ENCODE results near the gene CAMK2G. TPM values are rescaled to one million over a fixed set of nuclear protein-coding genes. Genes with fewer than 3 reads are reported as not detected.
A peak's percentile ranks its signal among the peaks of the same experiment; 100 is the strongest.

CAMK2G gene
- total and polyA plus RNA-seq, 2 experiments from 2014 or later, result 30.6 to 34.1 TPM

- TF ChIP-seq POLR2AphosphoS5 (IDR thresholded peaks at IDR 0.05; ENCODE audit: low read depth) (no peak), ZNF331 (CRISPR knock-in tag; IDR thresholded peaks at IDR 0.05; ENCODE audit: low read depth) (no peak)
Observed at GRCh38 chr10:73858750-73859427, 15.5 kb downstream of the CAMK2G start (continued).

GRCh38 chr10:73858013-73858708 lies 16.2 kb downstream of the CAMK2G start:
- Histone ChIP-seq H3K4me2 (no peak overlapping the region), H3K79me2 (replicated peaks; ENCODE audit: insufficient read depth) (peaks cover 29% of the 10 kb centered on the region), H3K4me3 (no peak overlapping the region), H3K27me3 (ENCODE audit: insufficient read depth) (no peaks in the 10 kb centered on the region), H3K27ac (ENCODE audit: low read depth) (peak overlapping the region; percentile 50; the same call in 1 of the 2 replicates), H3K4me1 (ENCODE audit: insufficient read depth) (peaks cover 10% of the 10 kb centered on the region; the same call in 1 of the 2 replicates), H2AFZ (no peak overlapping the region), H3K9me2 (ENCODE audit: insufficient read depth) (no peaks in the 10 kb centered on the region), H4K20me1 (replicated peaks; ENCODE audit: insufficient read depth) (peaks cover 34% of the 10 kb centered on the region), H3F3A (replicated peaks; ENCODE audit: low read depth) (no peaks in the 10 kb centered on the region; the same call in 1 of the 2 replicates), H3K36me3 (ENCODE audit: insufficient read depth) (no peaks in the 10 kb centered on the region; the same call in 1 of the 2 replicates)
- Mint-ChIP-seq H3K27ac (no peak overlapping the region; the same call in 1 of the 2 replicates), H3K9me3 (no peaks in the 10 kb centered on the region), H3K27me3 (ENCODE audit: insufficient read depth, low read depth, poor library complexity) (no peaks in the 10 kb centered on the region), H3K4me3 (no peak overlapping the region), H3K36me3 (ENCODE audit: low read depth) (peaks cover 37% of the 10 kb centered on the region), H3K4me1 (peaks cover 40% of the 10 kb centered on the region)
- ATAC-seq (no peak), DNase-seq (ENCODE audit: low spot score) (no peak)
- TF ChIP-seq POLR2AphosphoS5 (IDR thresholded peaks at IDR 0.05; ENCODE audit: low read depth) (no peak), ZNF331 (CRISPR knock-in tag; IDR thresholded peaks at IDR 0.05; ENCODE audit: low read depth) (no peak), ETS1 (IDR thresholded peaks at IDR 0.05) (no peak), CREB1 (CRISPR knock-in tag; IDR thresholded peaks at IDR 0.05; ENCODE audit: low read depth) (no peak), EZH2 (IDR thresholded peaks at IDR 0.05; ENCODE audit: low read depth, unreplicated experiment) (no peak), ZNF462 (CRISPR knock-in tag; IDR thresholded peaks at IDR 0.05) (no peak), NANOG (IDR thresholded peaks at IDR 0.05; ENCODE audit: borderline replicate concordance) (no peak), REST (IDR thresholded peaks at IDR 0.05; ENCODE audit: unreplicated experiment) (no peak), STAT1 (IDR thresholded peaks at IDR 0.05; ENCODE audit: unreplicated experiment) (no peak), ZNF114 (CRISPR knock-in tag; IDR thresholded peaks at IDR 0.05) (no peak), JUNB (IDR thresholded peaks at IDR 0.05; ENCODE audit: unreplicated experiment) (no peak)

All from GM23338 (cell line).